ENCODE data around the gene HIVEP1. TPM values are rescaled to one million over a fixed set of nuclear protein-coding genes. Genes with fewer than 3 reads are reported as not detected.

HIVEP1 gene
- total and polyA plus RNA-seq, 7 experiments from 2014 or later = 13.2 to 86.1 (median 31.5) TPM

- Histone ChIP-seq H3K9me3 (ENCODE audit: control insufficient read depth in 2 of 3, low read length in 3 of 3) (peaks cover 0 to 8% (median 0%) of the 10 kb centered on the region in 3 experiments), H3K36me3 (ENCODE audit: control insufficient read depth in 2 of 3, insufficient read depth in 3 of 3, low read length in 3 of 3) (peaks cover 0 to 6% (median 0%) of the 10 kb centered on the region in 3 experiments), H3K4me3 (ENCODE audit: low read length) (no peak overlapping the region), H3K27me3 (ENCODE audit: control insufficient read depth in 2 of 2, insufficient read depth in 2 of 2, low read length in 2 of 2) (no peaks in the 10 kb centered on the region), H3K4me1 (ENCODE audit: control insufficient read depth in 2 of 2, insufficient read depth in 2 of 2, low read length in 2 of 2) (peaks cover 6 to 40% of the 10 kb centered on the region in 2 donors), H3K27ac (ENCODE audit: low read depth, low read length) (no peak overlapping the region)
- Mint-ChIP-seq H3K27me3 (no peaks in the 10 kb centered on the region), H3K36me3 (peaks cover 10 to 57% (median 43%) of the 10 kb centered on the region in 5 donors), H3K4me1 (peaks cover 47 to 79% (median 67%) of the 10 kb centered on the region in 7 donors), H3K4me3 (peak overlapping the region in 5 of 10 donors; percentile 12 to 37 (median 20)), H3K9me3 (peaks cover 4 to 21% (median 11%) of the 10 kb centered on the region in 11 donors), H3K27ac (peak overlapping the region in 7 of 9 donors; percentile 1 to 79 (median 54))
- intact Hi-C loops (cut with micrococcal nuclease) = loop anchor here in 1 of 2 donors (5.0 kb wide), 1 partner anchor 35 kb away; no protein-coding TSS in a partner anchor
- ATAC-seq (no peak), DNase-seq (no peak)
- CTCF ChIA-PET = no interaction called here
- POLR2A ChIA-PET = interaction anchor here (0.5 to 0.6 kb wide), 2 partner anchors 383 to 397 kb away, joined by 3 read pairs; no protein-coding TSS in a partner anchor
These were observed 100.6 kb downstream of the HIVEP1 start for GRCh38 chr6:12112540-12113189.

DNA sequence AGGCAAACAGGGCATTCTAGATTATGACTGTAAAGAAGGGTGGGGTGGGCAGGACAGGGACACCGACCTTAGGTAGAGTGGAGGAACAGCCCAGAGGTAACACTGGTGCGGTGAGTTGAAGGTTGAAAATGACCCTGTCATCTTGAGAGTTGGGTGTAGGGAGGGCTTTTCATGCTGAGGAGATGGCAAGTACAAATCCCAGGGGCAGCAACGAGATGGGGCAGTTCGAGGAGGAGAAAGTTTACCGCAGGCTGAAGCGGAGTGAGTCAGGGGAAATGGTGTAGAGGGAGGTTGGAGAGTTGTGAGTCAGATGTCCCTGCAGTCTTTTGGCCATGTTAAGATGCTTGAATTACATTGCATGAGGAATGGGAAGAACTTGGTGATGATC, 101.1 kb downstream of the HIVEP1 start:
- Histone ChIP-seq H3K4me1 (ENCODE audit: control insufficient read depth in 2 of 2, insufficient read depth in 2 of 2, low read length in 2 of 2) (peaks cover 6 to 40% of the 10 kb centered on the region in 2 donors), H3K27ac (ENCODE audit: low read depth, low read length) (no peak overlapping the region), H3K9me3 (ENCODE audit: control insufficient read depth in 2 of 3, low read length in 3 of 3) (peaks cover 0 to 8% (median 0%) of the 10 kb centered on the region in 3 experiments), H3K4me3 (ENCODE audit: low read length) (no peak overlapping the region), H3K27me3 (ENCODE audit: control insufficient read depth in 2 of 2, insufficient read depth in 2 of 2, low read length in 2 of 2) (no peaks in the 10 kb centered on the region), H3K36me3 (ENCODE audit: control insufficient read depth in 2 of 3, insufficient read depth in 3 of 3, low read length in 3 of 3) (peaks cover 0 to 6% (median 0%) of the 10 kb centered on the region in 3 experiments)
- Mint-ChIP-seq H3K36me3 (peaks cover 10 to 54% (median 45%) of the 10 kb centered on the region in 5 donors), H3K4me3 (peak overlapping the region in 9 of 10 donors; percentile 5 to 77 (median 14)), H3K27ac (peak overlapping the region in 8 of 9 donors; percentile 1 to 79 (median 52)), H3K27me3 (no peaks in the 10 kb centered on the region), H3K9me3 (peaks cover 4 to 24% (median 12%) of the 10 kb centered on the region in 11 donors), H3K4me1 (peaks cover 47 to 79% (median 69%) of the 10 kb centered on the region in 7 donors)
- ChIA-PET POLR2A (interaction anchor here (0.5 kb wide), 1 partner anchor 398 kb away, joined by 3 read pairs; no protein-coding TSS in a partner anchor), CTCF (no interaction called here)
- ATAC-seq (no peak), DNase-seq (no peak)
- intact Hi-C loops (cut with micrococcal nuclease) = loop anchor here in 1 of 2 donors (5.0 kb wide), 1 partner anchor 34 kb away; no protein-coding TSS in a partner anchor

GRCh38 chr6:12114055-12114503, 102.0 kb downstream of the HIVEP1 start:
- peaks cover 10 to 56% (median 49%) of the 10 kb centered on the region in 5 donors for H3K36me3 Mint-ChIP-seq
- no peaks in the 10 kb centered on the region for H3K27me3 ChIP-seq (ENCODE audit: control insufficient read depth in 2 of 2, insufficient read depth in 2 of 2, low read length in 2 of 2)
- no peaks in the 10 kb centered on the region for H3K27me3 Mint-ChIP-seq
- ChIA-PET POLR2A (interaction anchor here (3.0 kb wide), 1 partner anchor 10 kb away, joined by 10 read pairs; no protein-coding TSS in a partner anchor), CTCF (interaction anchor here (0.7 kb wide), 1 partner anchor 417 kb away, joined by 3 read pairs; no protein-coding TSS in a partner anchor)
- H3K27ac ChIP-seq (ENCODE audit: low read depth, low read length) = no peak overlapping the region
- no peak for DNase-seq
- peaks cover 15 to 45% of the 10 kb centered on the region in 2 donors for H3K4me1 ChIP-seq (ENCODE audit: control insufficient read depth in 2 of 2, insufficient read depth in 2 of 2, low read length in 2 of 2)
- peak overlapping the region; percentile 5 to 65 (median 26) for H3K4me3 Mint-ChIP-seq
- peaks cover 4 to 24% (median 12%) of the 10 kb centered on the region in 11 donors for H3K9me3 Mint-ChIP-seq
- intact Hi-C loops (cut with micrococcal nuclease) = loop anchor here (2.0 to 5.0 kb wide), 2 partner anchors 13 to 33 kb away; no protein-coding TSS in a partner anchor
- no peak overlapping the region for H3K4me3 ChIP-seq (ENCODE audit: low read length)
- H3K36me3 ChIP-seq (ENCODE audit: control insufficient read depth in 2 of 3, insufficient read depth in 3 of 3, low read length in 3 of 3) = peaks cover 0 to 6% (median 0%) of the 10 kb centered on the region in 3 experiments
- peaks cover 51 to 87% (median 77%) of the 10 kb centered on the region in 7 donors for H3K4me1 Mint-ChIP-seq
- H3K9me3 ChIP-seq (ENCODE audit: control insufficient read depth in 2 of 3, low read length in 3 of 3) = peaks cover 0 to 8% (median 0%) of the 10 kb centered on the region in 3 experiments
- H3K27ac Mint-ChIP-seq = peak overlapping the region; percentile 17 to 80 (median 69)
- no peak for ATAC-seq

DNA sequence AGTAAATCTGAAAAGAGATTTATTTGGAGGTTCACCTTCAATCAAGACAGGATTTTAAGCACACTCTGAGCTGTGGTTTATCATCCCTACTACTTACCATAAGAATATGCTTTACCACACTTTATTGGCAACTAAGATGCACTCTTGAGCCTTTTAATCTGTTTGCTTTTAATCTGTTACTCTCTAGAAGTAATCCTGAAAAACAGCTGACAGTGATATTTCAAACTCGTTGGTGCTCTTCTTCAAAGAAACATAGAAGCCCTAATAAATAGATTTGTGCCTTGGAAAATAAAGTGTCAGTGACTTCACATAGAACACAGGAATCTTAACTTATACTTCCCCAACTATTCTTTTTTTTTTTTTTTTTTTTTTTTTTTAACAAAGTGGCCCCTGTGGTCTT, 102.9 kb downstream of the HIVEP1 start:
- peaks cover 12 to 53% (median 50%) of the 10 kb centered on the region in 5 donors for H3K36me3 Mint-ChIP-seq
- ChIA-PET CTCF (no interaction called here), POLR2A (interaction anchor here (3.0 kb wide), 1 partner anchor 9 kb away, joined by 10 read pairs; no protein-coding TSS in a partner anchor)
- H3K4me1 ChIP-seq (ENCODE audit: control insufficient read depth in 2 of 2, insufficient read depth in 2 of 2, low read length in 2 of 2) = peaks cover 12 to 41% of the 10 kb centered on the region in 2 donors
- ATAC-seq (no peak), DNase-seq (no peak)
- no peak overlapping the region for H3K27ac ChIP-seq (ENCODE audit: low read depth, low read length)
- intact Hi-C loops (cut with micrococcal nuclease) = loop anchor here (2.0 to 5.0 kb wide), 2 partner anchors 14 to 1023 kb away; partner anchors contain the start of gene SMIM13 (in 1 of the 2)
- peaks cover 0 to 8% (median 0%) of the 10 kb centered on the region in 3 experiments for H3K36me3 ChIP-seq (ENCODE audit: control insufficient read depth in 2 of 3, insufficient read depth in 3 of 3, low read length in 3 of 3)
- H3K27me3 Mint-ChIP-seq = no peaks in the 10 kb centered on the region
- H3K9me3 Mint-ChIP-seq = peaks cover 4 to 24% (median 12%) of the 10 kb centered on the region in 11 donors
- peak overlapping the region in 4 of 9 donors; percentile 52 to 79 (median 68) for H3K27ac Mint-ChIP-seq
- no peaks in the 10 kb centered on the region for H3K27me3 ChIP-seq (ENCODE audit: control insufficient read depth in 2 of 2, insufficient read depth in 2 of 2, low read length in 2 of 2)
- peak overlapping the region in 3 of 10 donors; percentile 28 to 65 (median 37) for H3K4me3 Mint-ChIP-seq
- no peak overlapping the region for H3K4me3 ChIP-seq (ENCODE audit: low read length)
- H3K9me3 ChIP-seq (ENCODE audit: control insufficient read depth in 2 of 3, low read length in 3 of 3) = peaks cover 0 to 8% (median 0%) of the 10 kb centered on the region in 3 experiments
- H3K4me1 Mint-ChIP-seq = peaks cover 42 to 87% (median 78%) of the 10 kb centered on the region in 7 donors

DNA sequence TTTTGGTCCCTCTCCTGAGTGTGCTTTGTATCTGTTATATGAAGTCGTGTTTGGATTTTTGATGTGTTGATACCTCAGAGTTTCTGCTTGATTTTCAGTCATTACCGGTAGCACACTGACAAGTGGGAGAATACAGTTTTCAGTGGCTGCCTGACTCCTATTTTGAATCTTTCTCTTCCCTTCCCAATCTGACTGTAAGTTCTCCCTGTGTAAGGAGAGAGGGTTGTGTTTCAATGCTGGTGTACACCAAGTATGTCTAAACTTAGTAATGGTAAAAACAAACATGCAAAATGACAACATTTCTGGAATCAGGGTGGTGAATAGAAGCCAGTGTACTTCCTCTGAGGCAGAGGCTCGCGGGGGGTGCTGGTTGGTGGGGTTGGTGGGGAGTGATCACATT, 103.4 kb downstream of the HIVEP1 start:
- H3K4me1 ChIP-seq (ENCODE audit: control insufficient read depth in 2 of 2, insufficient read depth in 2 of 2, low read length in 2 of 2) = peaks cover 9 to 37% of the 10 kb centered on the region in 2 donors
- no peak overlapping the region for H3K4me3 ChIP-seq (ENCODE audit: low read length)
- ATAC-seq (no peak), DNase-seq (no peak)
- H3K4me1 Mint-ChIP-seq = peaks cover 39 to 87% (median 78%) of the 10 kb centered on the region in 7 donors
- H3K27ac ChIP-seq (ENCODE audit: low read depth, low read length) = no peak overlapping the region
- no peaks in the 10 kb centered on the region for H3K27me3 ChIP-seq (ENCODE audit: control insufficient read depth in 2 of 2, insufficient read depth in 2 of 2, low read length in 2 of 2)
- no peaks in the 10 kb centered on the region for H3K27me3 Mint-ChIP-seq
- CTCF ChIA-PET = no interaction called here
- peaks cover 0 to 13% (median 0%) of the 10 kb centered on the region in 3 experiments for H3K36me3 ChIP-seq (ENCODE audit: control insufficient read depth in 2 of 3, insufficient read depth in 3 of 3, low read length in 3 of 3)
- H3K9me3 ChIP-seq (ENCODE audit: control insufficient read depth in 2 of 3, low read length in 3 of 3) = peaks cover 0 to 8% (median 0%) of the 10 kb centered on the region in 3 experiments
- H3K4me3 Mint-ChIP-seq = peak overlapping the region in 6 of 10 donors; percentile 19 to 65 (median 45)
- POLR2A ChIA-PET = interaction anchor here (3.0 kb wide), 1 partner anchor 9 kb away, joined by 10 read pairs; no protein-coding TSS in a partner anchor
- intact Hi-C loops (cut with micrococcal nuclease) = loop anchor here (2.0 to 5.0 kb wide), 2 partner anchors 15 to 1023 kb away; partner anchors contain the start of gene SMIM13 (in 1 of the 2)
- H3K27ac Mint-ChIP-seq = peak overlapping the region in 5 of 9 donors; percentile 12 to 79 (median 61)
- peaks cover 4 to 24% (median 12%) of the 10 kb centered on the region in 11 donors for H3K9me3 Mint-ChIP-seq
- peaks cover 17 to 54% (median 52%) of the 10 kb centered on the region in 5 donors for H3K36me3 Mint-ChIP-seq

GRCh38 chr6:12116264-12116800, 104.2 kb downstream of the HIVEP1 start:
- no peak for DNase-seq
- no peaks in the 10 kb centered on the region for H3K27me3 Mint-ChIP-seq
- intact Hi-C loops (cut with micrococcal nuclease) = loop anchor here in 1 of 2 donors (5.0 kb wide), 1 partner anchor 1024 kb away; the partner anchor contains the start of gene SMIM13
- peaks cover 20 to 59% (median 55%) of the 10 kb centered on the region in 5 donors for H3K36me3 Mint-ChIP-seq
- Histone ChIP-seq H3K9me3 (ENCODE audit: control insufficient read depth in 2 of 3, low read length in 3 of 3) (peaks cover 0 to 8% (median 0%) of the 10 kb centered on the region in 3 experiments), H3K36me3 (ENCODE audit: control insufficient read depth in 2 of 3, insufficient read depth in 3 of 3, low read length in 3 of 3) (peaks cover 0 to 21% (median 7%) of the 10 kb centered on the region in 3 experiments), H3K4me1 (ENCODE audit: control insufficient read depth in 2 of 2, insufficient read depth in 2 of 2, low read length in 2 of 2) (peaks cover 9 to 29% of the 10 kb centered on the region in 2 donors), H3K4me3 (ENCODE audit: low read length) (no peak overlapping the region), H3K27ac (ENCODE audit: low read depth, low read length) (no peak overlapping the region), H3K27me3 (ENCODE audit: control insufficient read depth in 2 of 2, insufficient read depth in 2 of 2, low read length in 2 of 2) (no peaks in the 10 kb centered on the region)
- ChIA-PET POLR2A (interaction anchor here (0.7 to 3.0 kb wide), 2 partner anchors 8 to 23 kb away, joined by 4 to 10 read pairs; no protein-coding TSS in a partner anchor), CTCF (no interaction called here)
- H3K9me3 Mint-ChIP-seq = peaks cover 4 to 27% (median 12%) of the 10 kb centered on the region in 11 donors
- peaks cover 36 to 89% (median 79%) of the 10 kb centered on the region in 7 donors for H3K4me1 Mint-ChIP-seq
- peak overlapping the region in 2 of 9 donors; percentile 65 to 79 for H3K27ac Mint-ChIP-seq
- H3K4me3 Mint-ChIP-seq = peak overlapping the region in 1 of 10 donors; percentile 53
- ATAC-seq = no peak
